ENCODE measurements around the gene CDPF1.

DNA sequence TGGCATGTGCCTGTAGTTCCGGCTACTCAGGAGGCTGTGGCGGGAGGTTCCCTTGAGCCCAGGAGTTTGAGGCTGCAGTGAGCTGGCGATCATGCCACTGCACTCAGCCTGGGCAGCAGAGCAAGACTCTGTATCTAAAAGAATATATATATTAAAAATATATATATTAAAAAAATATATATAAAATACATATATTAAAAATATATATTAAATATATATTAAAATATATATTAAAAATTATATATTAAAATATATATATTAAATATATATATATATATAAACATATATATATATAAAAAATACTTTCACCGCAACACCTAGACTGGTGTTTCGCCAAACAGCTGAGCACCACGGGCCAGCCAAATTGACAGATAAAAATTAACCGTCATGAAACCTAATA lies 26.5 kb upstream of the CDPF1 start:
- TF ChIP-seq, protein P1, sequence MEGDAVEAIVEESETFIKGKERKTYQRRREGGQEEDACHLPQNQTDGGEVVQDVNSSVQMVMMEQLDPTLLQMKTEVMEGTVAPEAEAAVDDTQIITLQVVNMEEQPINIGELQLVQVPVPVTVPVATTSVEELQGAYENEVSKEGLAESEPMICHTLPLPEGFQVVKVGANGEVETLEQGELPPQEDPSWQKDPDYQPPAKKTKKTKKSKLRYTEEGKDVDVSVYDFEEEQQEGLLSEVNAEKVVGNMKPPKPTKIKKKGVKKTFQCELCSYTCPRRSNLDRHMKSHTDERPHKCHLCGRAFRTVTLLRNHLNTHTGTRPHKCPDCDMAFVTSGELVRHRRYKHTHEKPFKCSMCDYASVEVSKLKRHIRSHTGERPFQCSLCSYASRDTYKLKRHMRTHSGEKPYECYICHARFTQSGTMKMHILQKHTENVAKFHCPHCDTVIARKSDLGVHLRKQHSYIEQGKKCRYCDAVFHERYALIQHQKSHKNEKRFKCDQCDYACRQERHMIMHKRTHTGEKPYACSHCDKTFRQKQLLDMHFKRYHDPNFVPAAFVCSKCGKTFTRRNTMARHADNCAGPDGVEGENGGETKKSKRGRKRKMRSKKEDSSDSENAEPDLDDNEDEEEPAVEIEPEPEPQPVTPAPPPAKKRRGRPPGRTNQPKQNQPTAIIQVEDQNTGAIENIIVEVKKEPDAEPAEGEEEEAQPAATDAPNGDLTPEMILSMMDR (IDR thresholded peaks at IDR 0.05; ENCODE audit: insufficient read depth, low read depth, low read length): no peak
- no peak for TF ChIP-seq EZH2 (IDR thresholded peaks at IDR 0.05; ENCODE audit: insufficient read depth, low read length)
